SK-N-SH (cell line): ENCODE results near the gene LTV1. TPM values are rescaled to one million over a fixed set of nuclear protein-coding genes. Genes with fewer than 3 reads are reported as not detected.

Source experiments
- CTCF ChIA-PET: fragments of 300-600, 350-600 bp; formaldehyde crosslinking; extraction: SDS; loops from one replicate; lab custom pipeline; 2021; lab: Yijun Ruan, JAX
- POLR2A ChIA-PET: fragments of 350-600 bp; sonication (Branson Sonifier 250); formaldehyde crosslinking; extraction: SDS; loops from one replicate; lab custom pipeline; 2020; ENCODE audit warnings: antibody characterized with exemption, inconsistent platforms; lab: Yijun Ruan, JAX
- DNase-seq: peaks from one replicate; pipeline ENCODE4 v3.0.0; 2012
- H2AFZ ChIP-seq: fragments of 200-600 bp; sonication (generic); 2 replicates; pipeline ENCODE4 v1.8.1; 2016; ENCODE audit warnings: antibody characterized with exemption, mild to moderate bottlenecking, low read depth
- H3F3A ChIP-seq: fragments of 200-600 bp; sonication (generic); replicated peaks from 2 replicates; pipeline ENCODE3; 2016; ENCODE audit warnings: antibody characterized with exemption, mild to moderate bottlenecking; ENCODE audit not compliant: insufficient read depth
- H3K27ac ChIP-seq, 2 experiments: fragments of 200-500 bp in 1 of 2; fragments of 200-600 bp in 1 of 2; sonication (Bioruptor generic) in 1 of 2; sonication (generic), shearing (Covaris generic) in 1 of 2; 2 replicates each; pipeline versions ENCODE4 v1.5.1 to v1.6.1; 2014 to 2016; ENCODE audit warnings: low read depth in 2 of 2, inconsistent platforms in 1 of 2, low read length in 1 of 2, mild to moderate bottlenecking in 1 of 2, mixed read lengths in 1 of 2
- H3K27me3 ChIP-seq: fragments of 200-600 bp; sonication (generic), shearing (Covaris generic); 2 replicates; pipeline ENCODE4 v1.6.1; 2016; ENCODE audit warnings: mixed run types; ENCODE audit not compliant: insufficient read depth
- H3K36me3 ChIP-seq, 2 experiments: fragments of 200-500 bp in 1 of 2; fragments of 200-600 bp in 1 of 2; sonication (Bioruptor generic) in 1 of 2; sonication (generic) in 1 of 2; replicated peaks in 1 of 2; 2 replicates each; pipeline versions ENCODE3 to v1.5.1; 2014 to 2016; ENCODE audit warnings: low read length in 1 of 2, mild to moderate bottlenecking in 1 of 2; ENCODE audit not compliant: insufficient read depth in 2 of 2, control insufficient read depth in 1 of 2
- H3K4me1 ChIP-seq, 2 experiments: fragments of 200-500 bp in 1 of 2; fragments of 200-600 bp in 1 of 2; sonication (Bioruptor generic) in 1 of 2; sonication (generic), shearing (Covaris generic) in 1 of 2; 2 replicates each; pipeline versions ENCODE4 v1.5.1 to v1.6.1; 2014 to 2016; ENCODE audit warnings: low read depth in 1 of 2, low read length in 1 of 2, mixed run types in 1 of 2; ENCODE audit not compliant: insufficient read depth in 2 of 2, control insufficient read depth in 1 of 2
- H3K4me2 ChIP-seq: fragments of 200-600 bp; sonication (generic), shearing (Covaris generic); 2 replicates; pipeline ENCODE4 v1.6.1; 2017; ENCODE audit warnings: mixed run types
- H3K4me3 ChIP-seq, 2 experiments: fragments of 200-500 bp in 1 of 2; fragments of 200-600 bp in 1 of 2; sonication (Bioruptor generic) in 1 of 2; sonication (generic), shearing (Covaris generic) in 1 of 2; 2 replicates each; pipeline versions ENCODE4 v1.5.1 to v1.8.1; 2014 to 2016; ENCODE audit warnings: low read depth in 2 of 2, inconsistent platforms in 1 of 2, low read length in 1 of 2, mild to moderate bottlenecking in 1 of 2, mixed read lengths in 1 of 2, moderate library complexity in 1 of 2
- H3K79me2 ChIP-seq: fragments of 200-600 bp; sonication (generic); 2 replicates; pipeline ENCODE4 v1.8.1; 2017; ENCODE audit warnings: mild to moderate bottlenecking; ENCODE audit not compliant: insufficient read depth
- H3K9ac ChIP-seq: fragments of 200-600 bp; sonication (generic); 2 replicates; pipeline ENCODE4 v1.6.1; 2017; ENCODE audit warnings: mixed run types
- H3K9me2 ChIP-seq: fragments of 200-600 bp; sonication (generic); 2 replicates; pipeline ENCODE4 v1.6.1; 2017; ENCODE audit warnings: mixed run types
- H3K9me3 ChIP-seq: fragments of 200-600 bp; sonication (generic); 2 replicates; pipeline ENCODE4 v1.6.1; 2017; ENCODE audit warnings: mixed run types, mild to moderate bottlenecking, moderate library complexity
- H4K20me1 ChIP-seq: fragments of 200-600 bp; sonication (generic); 2 replicates; pipeline ENCODE4 v1.6.1; 2017; ENCODE audit warnings: mild to moderate bottlenecking, mixed run types; ENCODE audit not compliant: insufficient read depth
- FOXM1 ChIP-seq: IDR thresholded peaks from 2 replicates; pipeline ENCODE4 v1.4.0; 2012; ENCODE audit warnings: low read depth, mild to moderate bottlenecking
- JUND ChIP-seq: IDR thresholded peaks from 2 replicates; pipeline ENCODE4 v1.4.0; 2012
- MEF2A ChIP-seq: IDR thresholded peaks from 2 replicates; pipeline ENCODE4 v1.4.0; 2012; ENCODE audit warnings: low read depth, borderline replicate concordance
- NRF1 ChIP-seq: IDR thresholded peaks from 2 replicates; pipeline ENCODE4 v1.6.1; 2012; ENCODE audit warnings: low read depth, mild to moderate bottlenecking, low read length
- PBX3 ChIP-seq: IDR thresholded peaks from 2 replicates; pipeline ENCODE4; 2012
- REST ChIP-seq: IDR thresholded peaks from 2 replicates; pipeline ENCODE4 v1.6.1; 2012; ENCODE audit warnings: mild to moderate bottlenecking, low read depth, low read length, moderate library complexity
- SIN3A ChIP-seq: IDR thresholded peaks from 2 replicates; pipeline ENCODE4 v1.6.1; 2012; ENCODE audit warnings: low read depth, mild to moderate bottlenecking, low read length, moderate library complexity, borderline replicate concordance
- USF1 ChIP-seq: IDR thresholded peaks from 2 replicates; pipeline ENCODE4 v1.4.0; 2012; ENCODE audit warnings: low read depth, borderline replicate concordance
- ZBTB33 ChIP-seq: IDR thresholded peaks from 2 replicates; pipeline ENCODE4 v1.4.0; 2012; ENCODE audit warnings: low read depth, borderline replicate concordance
- WGBS: methylation state at CpG from one replicate; pipeline ENCODE4 v1.1.6; 2017; ENCODE audit warnings: low lambda C conversion rate; 5-methylcytosine and 5-hydroxymethylcytosine counted together
- polyA plus RNA-seq, 3 experiments: library from polyadenylated mRNA; depleted of rRNA; stranded (reverse); fragments of >200 nt; gene quantifications; 2 replicates each; pipeline ENCODE4 v1.2.3, GENCODE V29; 2012

LTV1 gene
- polyA plus RNA-seq, 1 of the 3 experiments (the other 2 are of a cell fraction): 19.4 TPM

- no peak overlapping the region for H3K4me3 ChIP-seq
- H3K27ac ChIP-seq: no peak overlapping the region
- H3K4me2 ChIP-seq: no peak overlapping the region
- no peaks in the 10 kb centered on the region for H4K20me1 ChIP-seq
- no peak for TF ChIP-seq JUND
- TF ChIP-seq NRF1: no peak
- no peak for TF ChIP-seq ZBTB33
- TF ChIP-seq FOXM1: no peak
- TF ChIP-seq USF1: no peak
- no peak for TF ChIP-seq REST
- ChIA-PET CTCF (no interaction called here), POLR2A (no interaction called here)
- H3K79me2 ChIP-seq: no peaks in the 10 kb centered on the region
- DNase-seq: no peak
- no peaks in the 10 kb centered on the region for H3F3A ChIP-seq
- no peaks in the 10 kb centered on the region for H3K9me3 ChIP-seq
- WGBS: 52% methylated on average over 2 of the region's 2 CpGs
- no peak overlapping the region for H2AFZ ChIP-seq
- no peaks in the 10 kb centered on the region for H3K27me3 ChIP-seq
- no peaks in the 10 kb centered on the region for H3K4me1 ChIP-seq
- H3K9ac ChIP-seq: no peak overlapping the region
- no peaks in the 10 kb centered on the region for H3K36me3 ChIP-seq
- no peaks in the 10 kb centered on the region for H3K9me2 ChIP-seq
Observed at GRCh38 chr6:143900358-143900757, 57.2 kb downstream of the LTV1 start.

- CTCF ChIA-PET: interaction anchor here (1.0 kb wide), 1 partner anchor 40 kb away, joined by 4 read pairs; no protein-coding TSS in a partner anchor
- TF ChIP-seq USF1 (no peak), MEF2A (no peak), SIN3A (no peak), ZBTB33 (no peak), PBX3 (no peak), JUND (no peak)
- TF ChIP-seq, all 33 proteins: peak for 0
- no peak overlapping the region for H3K27ac ChIP-seq
- H3K4me3 ChIP-seq: no peak overlapping the region
- POLR2A ChIA-PET: no interaction called here
- no peaks in the 10 kb centered on the region for H3K27me3 ChIP-seq
- no peaks in the 10 kb centered on the region for H3K9me2 ChIP-seq
- H3K4me1 ChIP-seq: no peaks in the 10 kb centered on the region
- no peaks in the 10 kb centered on the region for H3F3A ChIP-seq
- H3K9me3 ChIP-seq: no peaks in the 10 kb centered on the region
- H4K20me1 ChIP-seq: no peaks in the 10 kb centered on the region
- 48% methylated on average over 6 of the region's 6 CpGs for WGBS
- H3K79me2 ChIP-seq: no peaks in the 10 kb centered on the region
- H3K9ac ChIP-seq: no peak overlapping the region
- DNase-seq: no peak
- no peak overlapping the region for H3K4me2 ChIP-seq
- H3K36me3 ChIP-seq: no peaks in the 10 kb centered on the region
- H2AFZ ChIP-seq: no peak overlapping the region
Observed at GRCh38 chr6:143901885-143902750, 59.0 kb downstream of the LTV1 start.
